Neuronal stem cell (in vitro differentiated cells): Measurements from ENCODE around the gene NEDD4.
A peak's percentile ranks its signal among the peaks of the same experiment; 100 is the strongest.

Source experiments
- DNase-seq: peaks from one replicate; pipeline ENCODE4 v3.0.0-alpha.2; 2013; ENCODE audit warnings: low spot score
- H2AFZ ChIP-seq: one replicate; pipeline ENCODE4 v1.6.1; 2013; ENCODE audit warnings: mild to moderate bottlenecking, low read length, inconsistent platforms
- H2AK5ac ChIP-seq: 2 replicates; pipeline ENCODE4 v1.6.1; 2013; ENCODE audit warnings: low read depth, mild to moderate bottlenecking, inconsistent platforms, low read length, moderate library complexity, mixed read lengths
- H2BK120ac ChIP-seq: 2 replicates; pipeline ENCODE4 v1.6.1; 2013; ENCODE audit warnings: low read depth, mild to moderate bottlenecking, inconsistent platforms, low read length, moderate library complexity, mixed read lengths
- H2BK12ac ChIP-seq: one replicate; pipeline ENCODE4 v1.6.1; 2013; ENCODE audit warnings: low read length, inconsistent platforms
- H2BK15ac ChIP-seq: 2 replicates; pipeline ENCODE4 v1.6.1; 2013; ENCODE audit warnings: mild to moderate bottlenecking, low read length, inconsistent platforms, mixed read lengths
- H2BK5ac ChIP-seq: one replicate; pipeline ENCODE4 v1.6.1; 2013; ENCODE audit warnings: inconsistent platforms, mild to moderate bottlenecking, low read length, moderate library complexity
- H3K14ac ChIP-seq: one replicate; pipeline ENCODE4 v1.6.1; 2013; ENCODE audit warnings: low read length, inconsistent platforms
- H3K18ac ChIP-seq: 2 replicates; pipeline ENCODE4 v1.6.1; 2013; ENCODE audit warnings: low read length, inconsistent platforms
- H3K23ac ChIP-seq: 2 replicates; pipeline ENCODE4 v1.6.1; 2013; ENCODE audit warnings: low read depth, mild to moderate bottlenecking, mixed read lengths, low read length, inconsistent platforms; ENCODE audit not compliant: poor library complexity
- H3K27ac ChIP-seq: replicated peaks from 3 replicates; pipeline ENCODE4 v1.5.1; 2013; ENCODE audit warnings: low read length, inconsistent platforms
- H3K27me3 ChIP-seq, 3 experiments: 2 replicates each; pipeline ENCODE4 v1.6.1; 2013; ENCODE audit warnings: low read length in 3 of 3, mild to moderate bottlenecking in 2 of 3, inconsistent platforms in 1 of 3, low read depth in 1 of 3, mixed read lengths in 1 of 3, moderate library complexity in 1 of 3; ENCODE audit not compliant: control insufficient read depth in 3 of 3, insufficient read depth in 3 of 3
- H3K36me3 ChIP-seq, 2 donors: replicated peaks in 1 of 2; 2 replicates each; pipeline ENCODE4 v1.6.1; 2013; ENCODE audit warnings: low read length in 2 of 2; ENCODE audit not compliant: control insufficient read depth in 2 of 2, insufficient read depth in 2 of 2
- H3K4ac ChIP-seq: 2 replicates; pipeline ENCODE4 v1.6.1; 2013; ENCODE audit warnings: inconsistent platforms, mild to moderate bottlenecking, low read length, moderate library complexity
- H3K4me1 ChIP-seq, 2 donors: 1 replicate in 1 of 2; 2 replicates in 1 of 2; pipeline ENCODE4 v1.6.1; 2013; ENCODE audit warnings: low read length in 2 of 2, low read depth in 1 of 2; ENCODE audit not compliant: control insufficient read depth in 2 of 2, insufficient read depth in 1 of 2
- H3K4me2 ChIP-seq: one replicate; pipeline ENCODE4 v1.6.1; 2013; ENCODE audit warnings: mild to moderate bottlenecking, low read length, inconsistent platforms; ENCODE audit not compliant: insufficient read depth, poor library complexity, severe bottlenecking
- H3K4me3 ChIP-seq, 2 donors: 2 replicates each; pipeline ENCODE4 v1.5.1; 2013; ENCODE audit warnings: low read length in 2 of 2, mild to moderate bottlenecking in 2 of 2, inconsistent platforms in 1 of 2, moderate library complexity in 1 of 2
- H3K79me1 ChIP-seq: one replicate; pipeline ENCODE4 v1.6.1; 2013; ENCODE audit warnings: low read depth, mild to moderate bottlenecking, inconsistent platforms, low read length, moderate library complexity
- H3K9ac ChIP-seq: one replicate; pipeline ENCODE4 v1.6.1; 2013; ENCODE audit warnings: mild to moderate bottlenecking, low read depth, low read length, inconsistent platforms; ENCODE audit not compliant: poor library complexity
- H3K9me3 ChIP-seq, 2 donors: replicated peaks in 1 of 2; 2 replicates each; pipeline versions ENCODE3 to v1.6.1; 2013; ENCODE audit warnings: low read length in 2 of 2, mild to moderate bottlenecking in 2 of 2, inconsistent platforms in 1 of 2, low read depth in 1 of 2, mixed read lengths in 1 of 2, moderate library complexity in 1 of 2; ENCODE audit not compliant: control insufficient read depth in 2 of 2, insufficient read depth in 1 of 2
- H4K8ac ChIP-seq: one replicate; pipeline ENCODE4 v1.6.1; 2013; ENCODE audit warnings: low read depth, mild to moderate bottlenecking, inconsistent platforms, low read length, moderate library complexity
- H4K91ac ChIP-seq: one replicate; pipeline ENCODE4 v1.6.1; 2013; ENCODE audit warnings: low read length, low read depth, mild to moderate bottlenecking, inconsistent platforms; ENCODE audit not compliant: poor library complexity
- WGBS, 2 donors: extraction: QIAGEN DNeasy Blood & Tissue Kit; methylation state at CpG; one replicate each; pipeline ENCODE4 v1.1.7; 2013; ENCODE audit warnings: missing lambda C conversion rate in 2 of 2, mixed read lengths in 1 of 2; ENCODE audit not compliant: insufficient read length in 2 of 2, insufficient replicate concordance in 1 of 2; ENCODE audit errors: extremely low coverage in 2 of 2; 5-methylcytosine and 5-hydroxymethylcytosine counted together

NEDD4 gene

DNA sequence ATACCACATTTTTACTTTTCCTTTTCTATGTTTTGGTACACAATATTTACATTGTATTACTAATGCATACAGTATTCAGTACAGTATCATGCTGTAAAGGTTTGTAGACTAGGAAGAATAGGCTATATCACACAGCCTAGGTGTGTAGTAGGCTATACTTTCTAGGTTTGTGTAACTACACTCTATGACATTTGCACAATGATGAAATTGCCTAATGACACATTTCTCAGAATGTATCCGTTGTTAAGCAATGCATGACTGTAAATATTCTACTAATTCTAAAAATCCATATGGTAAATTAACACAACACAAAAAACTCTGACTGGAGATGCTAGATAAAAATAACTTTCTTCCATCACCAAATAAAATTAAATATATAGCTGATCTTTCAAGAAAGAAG, 16.2 kb downstream of the NEDD4 start:
- H3K9me3 ChIP-seq: no peaks in the 10 kb centered on the region
- no peak for DNase-seq
- H3K18ac ChIP-seq: no peak overlapping the region
- no peaks in the 10 kb centered on the region for H3K36me3 ChIP-seq
- H3K4me2 ChIP-seq: no peak overlapping the region
- no peaks in the 10 kb centered on the region for H3K27me3 ChIP-seq
- H2AK5ac ChIP-seq: no peak overlapping the region
- no peak overlapping the region for H3K27ac ChIP-seq
- H3K4ac ChIP-seq: no peak overlapping the region
- no peak overlapping the region for H2BK5ac ChIP-seq
- no peak overlapping the region for H2BK15ac ChIP-seq
- no peak overlapping the region for H3K23ac ChIP-seq
- H3K4me3 ChIP-seq: no peak overlapping the region
- no peak overlapping the region for H4K8ac ChIP-seq
- H3K14ac ChIP-seq: no peak overlapping the region
- H4K91ac ChIP-seq: no peak overlapping the region
- H3K79me1 ChIP-seq: no peaks in the 10 kb centered on the region
- no peak overlapping the region for H2BK12ac ChIP-seq
- H3K9ac ChIP-seq: no peak overlapping the region
- no peak overlapping the region for H2BK120ac ChIP-seq
- H3K4me1 ChIP-seq: no peaks in the 10 kb centered on the region
- WGBS, 2 donors: no CpG with 5 or more reads among the region's 1 CpG
- H2AFZ ChIP-seq: no peak overlapping the region

DNA sequence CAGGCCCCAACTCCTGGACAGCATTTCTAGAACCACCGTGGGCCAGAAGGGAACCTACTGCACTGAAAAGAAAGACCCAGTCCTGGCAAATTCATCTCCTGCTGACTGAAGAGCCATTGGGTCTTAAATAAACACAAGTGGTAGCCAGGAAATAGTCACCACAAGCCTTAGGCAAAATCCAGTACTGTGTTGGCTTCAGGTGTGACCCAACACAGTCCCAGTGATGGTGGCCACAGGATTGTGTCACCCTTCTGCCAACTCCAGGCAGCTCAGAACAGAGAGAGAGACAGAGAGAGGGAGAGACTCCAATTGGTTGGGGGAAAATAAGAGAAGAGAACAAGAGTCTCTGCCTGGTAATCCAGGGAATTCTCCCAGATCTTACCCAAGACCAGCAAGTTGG, 23.1 kb downstream of the NEDD4 start:
- no peak for DNase-seq
- Histone ChIP-seq H4K91ac (no peak overlapping the region), H3K14ac (no peak overlapping the region), H3K27ac (no peak overlapping the region), H2BK12ac (no peak overlapping the region), H2BK15ac (no peak overlapping the region), H3K9ac (no peak overlapping the region), H2AFZ (no peak overlapping the region), H3K27me3 (no peaks in the 10 kb centered on the region), H2BK120ac (no peak overlapping the region), H3K23ac (no peak overlapping the region), H3K4ac (no peak overlapping the region), H3K4me1 (no peaks in the 10 kb centered on the region), H3K4me3 (no peak overlapping the region), H3K4me2 (no peak overlapping the region), H2BK5ac (no peak overlapping the region), H3K36me3 (peaks cover 0 to 2% of the 10 kb centered on the region in 2 donors), H4K8ac (no peak overlapping the region), H3K79me1 (no peaks in the 10 kb centered on the region), H3K18ac (no peak overlapping the region), H3K9me3 (peaks cover 2 to 10% of the 10 kb centered on the region in 2 donors), H2AK5ac (no peak overlapping the region)
- WGBS, 2 donors: no CpG with 5 or more reads among the region's 1 CpG

GRCh38 chr15:55969582-55969981, 23.8 kb downstream of the NEDD4 start:
- Histone ChIP-seq H2BK12ac (no peak overlapping the region), H2BK15ac (no peak overlapping the region), H2BK120ac (no peak overlapping the region), H2AK5ac (no peak overlapping the region), H3K4me3 (no peak overlapping the region), H2AFZ (no peak overlapping the region), H3K4me1 (no peaks in the 10 kb centered on the region), H3K27ac (no peak overlapping the region), H3K36me3 (peaks cover 3 to 9% of the 10 kb centered on the region in 2 donors), H3K9me3 (peaks cover 2 to 12% of the 10 kb centered on the region in 2 donors), H2BK5ac (no peak overlapping the region), H3K27me3 (no peaks in the 10 kb centered on the region), H4K8ac (no peak overlapping the region), H3K9ac (no peak overlapping the region), H3K14ac (no peak overlapping the region), H3K18ac (no peak overlapping the region), H3K4me2 (peak overlapping the region; percentile 2), H3K4ac (no peak overlapping the region), H4K91ac (no peak overlapping the region), H3K23ac (no peak overlapping the region), H3K79me1 (no peaks in the 10 kb centered on the region)
- DNase-seq: no peak
- no CpG with 5 or more reads among the region's 3 CpGs for WGBS, 2 donors

DNA sequence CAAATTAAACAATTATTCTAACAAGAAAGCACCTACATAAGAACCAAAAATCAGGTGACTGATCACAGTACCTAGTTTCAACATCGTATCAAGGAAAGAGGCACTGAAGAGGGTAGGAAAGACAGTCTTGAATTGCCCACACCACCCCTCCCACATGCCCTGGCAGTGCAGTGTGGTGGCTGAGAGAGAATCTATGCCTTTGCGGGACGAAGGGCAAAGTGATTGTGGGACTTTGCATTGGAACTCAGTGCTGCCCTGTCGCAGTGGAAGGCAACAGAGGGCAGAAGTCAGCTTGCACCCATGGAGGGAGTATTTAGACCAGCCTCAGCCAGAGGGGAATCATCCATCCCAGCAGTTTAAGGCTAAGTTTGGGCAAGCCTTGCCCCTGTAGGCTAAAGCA, 24.5 kb downstream of the NEDD4 start:
- peaks cover 3 to 10% of the 10 kb centered on the region in 2 donors for H3K36me3 ChIP-seq
- no peak overlapping the region for H3K9ac ChIP-seq
- H3K23ac ChIP-seq: no peak overlapping the region
- H2AK5ac ChIP-seq: no peak overlapping the region
- peak overlapping the region in 1 of 2 donors; percentile 58 for H3K4me3 ChIP-seq
- WGBS, 2 donors: no CpG with 5 or more reads among the region's 4 CpGs
- H3K4me2 ChIP-seq: no peak overlapping the region
- no peak for DNase-seq
- H2AFZ ChIP-seq: no peak overlapping the region
- H3K79me1 ChIP-seq: no peaks in the 10 kb centered on the region
- no peak overlapping the region for H3K27ac ChIP-seq
- H4K8ac ChIP-seq: no peak overlapping the region
- H3K4ac ChIP-seq: no peak overlapping the region
- no peak overlapping the region for H3K18ac ChIP-seq
- peaks cover 2 to 12% of the 10 kb centered on the region in 2 donors for H3K9me3 ChIP-seq
- H4K91ac ChIP-seq: no peak overlapping the region
- no peak overlapping the region for H2BK120ac ChIP-seq
- no peak overlapping the region for H2BK15ac ChIP-seq
- H2BK5ac ChIP-seq: no peak overlapping the region
- H3K4me1 ChIP-seq: no peaks in the 10 kb centered on the region
- no peak overlapping the region for H3K14ac ChIP-seq
- no peaks in the 10 kb centered on the region for H3K27me3 ChIP-seq
- no peak overlapping the region for H2BK12ac ChIP-seq
